ENCODE measurements around the gene CCDC6. TPM values are rescaled to one million over a fixed set of nuclear protein-coding genes. Genes with fewer than 3 reads are reported as not detected.
"Not testable (repeated sequence)": the region's sequence is repeated elsewhere in the genome, so short reads cannot be mapped to it uniquely, and the experiment has no call there.

The CCDC6 gene
- total RNA-seq, 1 experiment from 2014 or later, result 58.4 TPM

DNA sequence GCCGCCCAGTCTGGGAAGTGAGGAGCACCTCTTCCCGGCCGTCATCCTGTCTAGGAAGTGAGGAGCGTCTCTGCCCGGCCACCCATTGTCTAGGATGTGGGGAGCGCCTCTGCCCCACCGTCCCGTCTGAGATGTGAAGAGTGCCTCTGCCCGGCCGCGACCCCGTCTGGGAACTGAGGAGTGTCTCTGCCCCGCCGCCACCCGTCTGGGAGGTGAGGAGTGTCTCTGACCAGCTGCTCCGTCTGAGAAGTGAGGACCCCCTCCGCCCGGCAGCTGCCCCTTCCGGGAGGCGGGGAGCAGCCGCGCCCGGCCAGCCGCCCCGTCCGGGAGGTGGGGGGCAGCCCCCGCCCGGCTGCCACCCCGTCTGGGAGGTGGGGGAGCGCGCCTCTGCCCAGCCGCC is 162.2 kb downstream of the CCDC6 start:
- not testable (repeated sequence) for H3K23me2 ChIP-seq (ENCODE audit: insufficient read length, low read depth, low read length, poor library complexity, severe bottlenecking); H3K14ac ChIP-seq (ENCODE audit: insufficient read depth, low read length); H3K9ac ChIP-seq (ENCODE audit: extremely low read depth, insufficient read length, low read length); H3K4ac ChIP-seq (ENCODE audit: low read depth, low read length); H3K4me1 ChIP-seq (ENCODE audit: insufficient read depth, low read length); DNase-seq; H3K79me1 ChIP-seq (ENCODE audit: insufficient read depth, low read depth, low read length, poor library complexity, severe bottlenecking); H2BK12ac ChIP-seq (ENCODE audit: insufficient read length, low read depth, low read length); H4K8ac ChIP-seq (replicated peaks; ENCODE audit: insufficient read length, low read depth, low read length); H2BK120ac ChIP-seq (ENCODE audit: low read depth, low read length, poor library complexity, severe bottlenecking); H3K27ac ChIP-seq (ENCODE audit: insufficient read length, low read depth, low read length); H3K9me3 ChIP-seq (ENCODE audit: control insufficient read depth, low read depth, low read length); H3K23ac ChIP-seq (ENCODE audit: insufficient read length, low read depth, low read length); H3K4me2 ChIP-seq (ENCODE audit: insufficient read depth, insufficient read length, low read length); H3K18ac ChIP-seq (ENCODE audit: insufficient read length, low read depth, low read length); H3K56ac ChIP-seq (ENCODE audit: insufficient read length, low read depth, low read length); H2BK15ac ChIP-seq (ENCODE audit: low read depth, low read length); H3K27ac Mint-ChIP-seq; H3T11ph ChIP-seq (ENCODE audit: low read length); H2AFZ ChIP-seq (ENCODE audit: low read length); H3K79me2 ChIP-seq (ENCODE audit: insufficient read depth, low read length); H3K27me3 ChIP-seq (ENCODE audit: insufficient read depth, low read length); H3K4me1 Mint-ChIP-seq; H3K4me3 Mint-ChIP-seq; H2BK20ac ChIP-seq (ENCODE audit: low read depth, low read length, poor library complexity, severe bottlenecking); H2BK5ac ChIP-seq (ENCODE audit: insufficient read length, low read length); H4K5ac ChIP-seq (ENCODE audit: insufficient read length, low read depth, low read length); H4K91ac ChIP-seq (ENCODE audit: insufficient read length, low read depth, low read length); H3K27me3 Mint-ChIP-seq (ENCODE audit: low read depth); H4K20me1 ChIP-seq (ENCODE audit: control insufficient read depth, insufficient read depth, insufficient read length); H2AK5ac ChIP-seq (ENCODE audit: insufficient read length, low read length)
- Mint-ChIP-seq H3K36me3 (ENCODE audit: insufficient read depth in 1 of 3, low read depth in 3 of 3) (peaks cover 6 to 20% (median 7%) of the 10 kb centered on the region in 3 experiments), H3K9me3 (peaks cover 24 to 26% of the 10 kb centered on the region in 2 experiments)
- WGBS (ENCODE audit: extremely low coverage, insufficient read length, low lambda C conversion rate), result no CpG with 5 or more reads among the region's 32 CpGs
